NK-92 (cell line): ENCODE measurements around the gene NOB1.
"Not testable (repeated sequence)": the region's sequence is repeated elsewhere in the genome, so short reads cannot be mapped to it uniquely, and the experiment has no call there.

Experiments
- DNase-seq: peaks from one replicate; lab custom pipeline; 2025; ENCODE audit not compliant: unreplicated experiment; lab: John Stamatoyannopoulos, UW

The NOB1 gene

DNA sequence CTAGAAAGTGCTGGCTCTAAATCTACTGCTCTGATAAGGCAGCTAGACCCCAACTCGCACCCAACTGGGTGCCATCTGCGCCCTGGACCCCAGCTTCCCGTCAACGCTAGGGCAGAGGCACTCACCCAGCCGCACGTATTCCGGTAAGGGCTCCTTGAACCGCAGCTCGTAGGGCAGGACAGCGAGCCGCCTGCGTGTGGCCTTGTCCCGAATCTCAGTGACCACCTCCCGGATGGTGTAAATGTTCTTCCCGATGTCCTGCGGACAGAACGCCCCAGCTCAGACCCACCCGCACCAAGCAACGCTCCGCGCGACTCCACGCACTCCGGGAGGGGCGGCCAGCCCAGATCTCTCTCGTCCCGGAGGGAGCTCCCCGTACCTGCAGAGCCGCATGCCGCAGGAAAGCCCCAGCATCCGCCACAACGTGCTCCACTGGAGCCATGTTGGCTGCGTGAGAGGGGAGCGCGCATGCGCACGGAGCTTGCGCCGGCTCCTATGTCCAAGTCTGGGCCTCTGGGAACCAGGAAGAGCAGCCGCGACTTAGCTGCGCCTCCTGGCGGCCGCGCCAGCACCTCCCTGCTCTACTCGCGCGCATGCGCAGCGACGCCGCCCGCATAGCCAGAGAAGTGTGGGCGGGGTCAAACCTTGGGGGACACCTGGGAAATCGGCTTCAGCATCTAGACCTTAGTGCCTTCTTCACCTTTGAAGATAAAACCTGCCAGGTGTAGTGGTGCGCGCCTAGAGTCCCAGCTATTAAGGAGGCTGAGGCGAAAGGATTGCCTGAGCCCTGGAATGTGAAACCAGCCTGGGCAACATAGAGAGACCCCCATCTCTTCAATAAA, at the start of gene NOB1:
Gene NOB1 (minus strand): TSS at position 458 of the 842 bp plus-strand sequence. CDS start 16 bp downstream, at position 442.
- peak; percentile 79 for DNase-seq

DNA sequence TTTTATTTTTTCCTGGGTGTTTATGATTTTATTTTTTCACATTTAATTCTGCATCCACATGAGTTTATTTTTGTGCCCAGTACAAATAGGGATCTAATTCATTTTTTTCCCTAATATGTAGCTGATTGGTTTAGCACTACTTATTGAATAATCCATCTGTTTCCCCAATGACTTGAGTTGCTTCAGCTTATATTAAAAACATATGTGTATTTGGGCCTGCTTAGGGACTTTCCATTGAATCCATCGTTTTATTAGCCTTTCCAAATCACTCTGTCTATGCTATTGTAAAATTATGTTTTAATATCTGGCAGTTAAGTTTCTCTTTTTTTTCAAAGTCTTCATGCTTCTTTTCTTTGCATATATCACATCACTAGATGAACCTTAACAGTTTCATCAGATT, 49.6 kb upstream of the NOB1 start:
- no peak for DNase-seq

DNA sequence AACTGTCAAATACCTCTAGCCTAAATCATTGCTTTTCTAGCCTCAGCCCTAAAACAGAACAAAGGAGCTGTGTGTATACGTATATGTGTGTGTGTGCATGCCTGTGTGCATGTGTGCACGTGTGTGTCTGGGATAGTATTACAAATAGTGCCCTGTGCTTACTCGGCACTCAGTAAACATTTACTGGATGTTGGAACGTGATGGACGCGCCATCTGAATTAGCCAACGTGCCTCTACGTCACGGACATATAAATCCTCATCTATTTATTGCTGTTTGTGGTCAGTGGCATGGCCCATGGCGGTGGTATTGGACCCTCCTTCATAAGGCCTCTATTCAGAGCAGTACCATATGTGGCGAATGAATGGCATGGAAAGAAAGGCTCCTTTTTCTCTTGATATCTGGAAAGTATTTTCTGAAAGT, 44.9 kb upstream of the NOB1 start:
- no peak for DNase-seq

DNA sequence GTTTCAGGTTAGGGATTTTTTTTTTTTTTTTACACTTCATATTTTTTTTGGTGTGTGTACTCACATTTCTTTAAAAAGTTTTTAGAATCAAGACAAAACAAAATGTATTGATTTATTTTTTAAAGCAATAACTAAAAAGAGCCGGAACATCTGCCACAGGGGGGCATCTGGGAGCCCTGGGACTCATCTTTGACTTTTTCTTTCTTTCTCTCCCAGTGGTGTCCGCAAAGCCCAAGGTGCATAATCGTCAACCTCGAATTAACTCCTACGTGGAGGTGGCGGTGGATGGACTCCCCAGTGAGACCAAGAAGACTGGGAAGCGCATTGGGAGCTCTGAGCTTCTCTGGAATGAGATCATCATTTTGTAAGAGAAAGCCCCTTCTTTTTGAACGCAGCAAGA, 43.7 kb upstream of the NOB1 start:
- DNase-seq, result no peak

DNA sequence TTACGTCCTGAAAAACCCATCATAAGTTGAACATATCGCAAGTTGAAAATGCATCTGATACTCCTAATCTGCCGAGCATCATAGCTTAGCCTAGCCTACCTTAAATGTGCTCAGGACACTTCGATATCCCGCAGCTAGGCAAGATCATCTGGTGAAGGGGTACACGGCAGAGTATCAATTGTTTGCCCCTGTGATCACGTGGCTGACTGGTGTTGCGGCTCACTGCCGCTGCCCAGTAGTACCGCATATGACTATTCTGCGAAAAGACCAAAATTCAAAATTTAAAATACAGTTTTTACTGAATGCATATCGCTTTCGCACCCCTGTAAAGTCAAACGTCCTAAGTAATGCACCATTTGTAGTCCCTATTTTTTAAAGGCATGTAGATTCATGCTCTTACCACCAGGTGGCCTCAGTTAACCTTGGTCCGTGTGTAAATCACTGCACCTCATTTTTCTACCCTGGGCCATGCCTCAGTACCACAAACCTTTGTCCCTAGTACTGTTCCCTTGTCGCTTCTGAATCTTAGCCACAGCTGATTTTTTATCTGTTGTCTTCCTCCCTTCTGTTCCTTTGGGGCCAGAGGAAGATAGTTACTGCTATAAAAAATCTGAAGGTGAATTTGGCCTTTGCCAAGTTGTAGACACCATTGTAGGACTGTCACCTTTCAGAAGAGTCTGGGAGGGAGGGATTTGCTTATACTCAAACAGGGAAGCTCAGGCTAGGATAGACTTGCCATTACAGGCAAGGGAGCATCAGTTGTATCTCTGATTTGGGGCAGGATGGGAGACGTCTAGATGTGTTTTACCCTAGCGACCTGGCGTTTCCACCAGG, 41.8 kb upstream of the NOB1 start:
- no peak for DNase-seq

DNA sequence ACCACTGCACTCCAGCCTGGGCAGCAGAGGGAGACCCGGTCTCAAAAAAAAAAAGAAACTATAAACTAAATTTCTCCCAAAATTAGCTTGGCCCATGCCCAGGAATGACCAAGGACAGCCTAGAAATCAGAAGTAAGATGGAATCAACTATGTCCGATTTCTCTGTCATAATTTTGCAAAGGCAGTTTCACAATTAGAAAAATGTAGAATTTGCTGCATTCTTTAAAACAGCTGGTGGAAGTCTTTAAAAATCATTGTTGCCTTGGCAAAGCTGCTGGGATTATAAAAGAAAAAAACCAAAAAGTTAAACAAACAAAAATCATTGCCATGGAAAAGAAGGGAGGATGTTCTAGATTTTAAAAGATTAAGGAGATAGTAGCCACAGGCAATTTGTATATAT, 39.8 kb upstream of the NOB1 start:
- DNase-seq, result no peak

DNA sequence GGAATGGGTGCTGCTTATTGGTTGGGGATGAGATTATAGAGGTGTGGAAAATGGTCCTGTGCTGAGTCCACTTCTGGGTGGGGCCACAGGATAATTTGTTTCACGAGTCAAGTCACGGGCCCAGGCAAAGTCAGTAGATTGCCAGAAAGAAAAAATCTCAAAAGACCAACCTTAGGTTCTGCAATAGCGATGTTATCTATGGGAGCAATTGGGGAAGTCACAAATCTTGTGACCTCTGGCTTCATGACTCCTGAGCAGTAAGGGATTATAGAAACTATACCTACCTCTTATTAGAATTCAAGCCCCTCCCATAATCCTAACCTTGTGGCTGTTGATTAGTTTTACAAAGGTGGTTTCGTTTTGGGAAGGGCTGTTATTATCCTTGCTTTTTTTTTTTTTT, 38.8 kb upstream of the NOB1 start:
- DNase-seq, result no peak

DNA sequence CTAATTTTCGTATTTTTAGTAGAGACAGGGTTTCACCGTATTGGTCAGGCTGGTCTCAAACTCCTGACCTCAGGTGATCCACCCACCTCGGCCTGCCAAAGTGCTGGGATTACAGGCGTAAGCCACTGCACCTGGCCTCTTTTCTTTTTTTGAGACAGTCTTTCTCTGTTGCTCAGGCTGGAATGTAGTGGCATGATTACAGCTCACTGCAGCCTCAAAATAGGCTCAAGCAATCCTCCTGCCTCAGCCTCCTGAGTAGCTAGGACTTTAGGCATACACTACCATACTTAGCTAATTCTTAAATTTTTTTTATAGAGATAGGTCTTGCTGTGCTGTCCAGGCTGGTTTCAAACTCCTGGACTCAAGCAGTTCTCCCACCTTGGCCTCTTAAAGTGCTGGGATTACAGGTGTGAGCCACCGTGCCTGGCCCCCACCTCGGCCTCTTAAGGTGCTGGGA, 36.7 kb upstream of the NOB1 start:
- DNase-seq, result not testable (repeated sequence)

DNA sequence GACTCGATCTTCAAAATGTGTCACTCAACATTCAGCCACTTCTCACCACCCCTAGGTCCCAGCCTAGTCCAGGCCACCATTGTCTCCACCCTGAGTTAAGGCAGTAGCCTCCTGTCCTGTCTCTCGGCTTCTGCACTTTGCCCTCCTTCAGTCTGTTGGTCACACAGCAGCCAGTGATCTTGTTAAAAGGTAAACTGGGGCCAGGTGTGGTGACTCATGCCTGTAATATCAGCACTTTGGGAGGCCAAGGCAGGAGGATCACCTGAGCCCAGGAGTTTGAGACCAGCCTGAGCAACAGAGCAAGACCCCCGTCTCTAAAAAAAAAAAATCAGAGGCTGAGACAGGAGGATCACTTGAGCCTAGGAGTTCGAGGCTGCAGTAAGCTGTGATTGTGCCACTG, 33.2 kb upstream of the NOB1 start:
- DNase-seq, result no peak

DNA sequence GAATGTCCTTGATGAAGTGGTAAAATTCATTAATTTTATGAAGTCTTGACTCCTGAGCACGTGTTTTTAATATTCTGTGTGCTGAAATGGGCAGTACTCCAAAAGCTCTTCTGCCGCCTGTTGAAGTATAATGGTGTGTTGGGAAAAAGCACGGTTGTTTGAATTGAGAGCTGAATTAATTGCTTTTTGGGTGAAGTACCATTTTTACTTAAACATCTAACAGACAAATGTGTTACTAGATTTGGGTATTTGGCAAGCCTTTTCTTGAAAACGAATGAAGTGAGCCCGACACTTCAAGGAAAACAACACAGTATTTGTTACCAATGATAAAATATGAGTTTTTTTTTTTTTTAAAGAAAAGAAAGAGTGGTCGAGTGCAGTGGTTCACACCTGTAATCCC, 29.9 kb upstream of the NOB1 start:
- DNase-seq, result no peak

DNA sequence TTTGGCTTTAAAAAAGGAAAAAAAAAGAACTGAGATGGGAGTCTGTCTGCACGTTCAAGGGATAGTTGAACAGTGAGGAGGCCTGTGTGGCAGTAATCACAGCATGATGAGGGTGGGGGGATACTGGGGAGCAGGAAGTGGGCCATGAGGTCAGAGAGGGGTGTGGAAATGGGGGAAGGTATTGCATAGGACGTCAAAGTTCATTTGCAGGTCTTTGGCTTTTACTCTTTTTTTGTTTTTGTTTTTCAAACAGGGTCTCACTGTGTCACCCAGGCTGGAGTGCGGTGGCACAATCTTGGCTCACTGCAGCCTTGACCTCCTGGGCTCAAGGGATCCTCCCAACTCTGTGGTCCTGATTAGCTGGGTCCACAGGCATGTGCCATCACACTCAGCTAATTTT, 26.4 kb upstream of the NOB1 start:
- DNase-seq, result no peak

DNA sequence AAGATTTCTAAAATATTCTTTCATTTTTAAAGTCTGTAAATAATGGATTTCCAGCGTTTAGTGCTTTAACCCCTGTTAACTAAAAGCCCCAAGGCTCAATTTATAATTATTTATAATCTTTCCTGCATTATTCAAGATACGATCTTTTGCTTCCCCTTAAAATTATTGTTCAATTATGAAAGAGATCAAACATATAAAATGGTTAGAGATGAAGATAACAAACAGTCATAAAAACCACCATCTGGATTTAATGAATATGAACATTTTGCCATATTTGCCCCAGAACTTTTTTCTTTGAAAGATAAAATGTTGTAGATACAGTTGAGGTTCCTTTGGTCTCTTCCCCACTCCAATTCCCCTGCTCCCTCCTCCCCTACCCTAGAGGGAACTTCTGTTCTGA, 25.0 kb upstream of the NOB1 start:
- no peak for DNase-seq

DNA sequence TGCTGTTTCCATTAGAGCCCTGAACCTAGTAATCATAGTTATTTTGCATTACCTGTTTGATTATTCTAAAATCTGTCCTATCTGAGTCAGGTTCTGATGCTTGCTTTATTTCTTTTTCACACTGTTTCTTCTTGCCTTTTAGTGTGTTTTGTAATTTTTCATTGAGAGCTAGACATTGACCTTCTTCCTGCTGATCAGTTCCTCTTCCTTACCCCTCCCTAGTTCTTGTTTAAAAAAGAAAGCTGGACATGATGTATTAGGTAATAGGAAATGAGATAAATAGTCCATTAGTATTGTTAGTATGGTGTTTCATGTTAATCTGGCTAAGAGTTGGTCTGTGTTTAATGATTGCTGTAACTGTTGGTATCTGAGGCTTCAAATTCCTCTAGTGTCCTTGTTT, 20.8 kb upstream of the NOB1 start:
- DNase-seq, result no peak

DNA sequence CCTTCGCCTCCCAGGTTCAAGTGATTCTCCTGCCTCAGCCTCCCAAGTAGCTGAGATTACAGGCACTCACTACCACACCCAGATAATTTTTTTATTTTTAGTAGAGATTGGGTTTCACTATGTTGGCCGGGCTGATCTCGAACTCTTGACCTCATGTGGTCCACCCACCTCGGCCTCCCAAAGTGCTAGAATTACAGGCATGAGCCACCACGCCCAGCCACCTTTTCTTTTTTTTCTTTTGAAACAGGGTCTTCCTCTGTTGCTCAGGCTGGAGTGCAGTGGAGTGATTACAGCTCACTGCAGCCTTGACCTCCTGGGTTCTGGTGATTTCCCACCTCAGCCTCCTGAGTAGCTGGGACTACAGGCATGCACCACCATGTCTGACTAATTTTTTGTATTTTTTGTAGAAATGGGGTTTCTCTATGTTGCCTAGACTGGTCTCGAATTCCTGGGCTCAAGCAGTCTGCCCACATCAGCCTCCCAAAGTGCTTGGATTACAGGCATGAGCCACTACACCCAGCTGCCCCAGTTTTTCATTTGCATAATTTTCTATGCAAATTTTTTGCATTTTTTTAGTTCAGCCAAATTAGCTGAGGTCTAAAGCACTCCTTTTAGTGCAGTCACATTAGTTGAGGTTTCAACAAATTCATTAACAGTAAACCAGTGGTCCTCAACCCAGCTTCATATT, 18.7 kb upstream of the NOB1 start:
- no peak for DNase-seq

DNA sequence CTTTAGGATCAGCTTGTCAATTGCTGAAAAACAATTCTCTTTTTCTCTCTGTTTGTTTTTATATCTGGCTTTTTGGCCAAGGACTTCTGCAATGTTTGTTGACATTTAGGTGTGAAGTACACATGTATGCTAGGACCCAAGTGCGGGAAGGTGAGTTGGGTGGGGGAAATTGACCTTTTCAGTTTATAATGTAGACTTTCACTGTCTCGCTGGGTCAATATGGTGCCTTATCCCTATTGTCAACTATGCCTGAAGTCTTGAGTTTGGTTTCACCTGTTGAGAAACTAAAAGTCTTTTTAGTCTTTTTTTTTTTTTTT, 16.9 kb upstream of the NOB1 start:
- no peak for DNase-seq

DNA sequence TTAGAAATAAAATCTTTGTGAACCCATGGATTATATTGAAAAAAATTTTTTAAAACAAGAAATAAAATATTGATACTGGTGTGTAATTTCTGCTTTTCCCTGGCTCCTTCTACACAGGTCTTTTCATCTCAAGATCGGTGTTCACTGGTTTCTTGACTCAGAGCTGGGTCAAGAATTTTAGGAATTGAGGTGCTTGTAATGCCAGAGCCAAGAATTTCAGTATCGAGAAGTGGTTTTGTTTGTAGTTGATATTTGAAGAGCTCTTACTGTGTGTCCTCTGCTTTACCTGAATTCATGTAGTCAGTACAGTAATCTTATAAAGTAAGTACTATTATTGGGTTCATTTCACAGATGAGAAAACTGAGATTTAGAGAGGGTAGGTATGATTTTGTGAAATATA, 14.7 kb upstream of the NOB1 start:
- DNase-seq, result no peak

DNA sequence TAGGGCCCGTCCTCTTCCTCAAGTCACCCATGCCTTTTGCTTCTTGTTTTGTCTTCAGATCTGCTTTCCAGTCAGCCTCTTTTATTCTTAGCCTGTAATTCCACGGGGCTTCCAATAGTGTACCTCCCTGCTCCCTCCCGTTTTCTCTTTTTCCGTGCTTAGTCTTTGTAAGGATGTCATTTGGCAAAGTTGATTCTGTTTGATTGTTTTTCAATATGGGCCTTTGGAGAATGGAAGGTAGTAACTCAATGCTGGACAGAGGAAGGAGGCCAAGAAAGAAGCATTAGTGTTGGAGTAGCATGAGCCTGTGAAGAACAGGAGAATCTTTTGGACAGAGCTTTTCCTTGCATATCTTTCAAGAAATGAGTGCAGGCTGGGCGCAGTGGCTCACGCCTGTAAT, 13.9 kb upstream of the NOB1 start:
- no peak for DNase-seq

DNA sequence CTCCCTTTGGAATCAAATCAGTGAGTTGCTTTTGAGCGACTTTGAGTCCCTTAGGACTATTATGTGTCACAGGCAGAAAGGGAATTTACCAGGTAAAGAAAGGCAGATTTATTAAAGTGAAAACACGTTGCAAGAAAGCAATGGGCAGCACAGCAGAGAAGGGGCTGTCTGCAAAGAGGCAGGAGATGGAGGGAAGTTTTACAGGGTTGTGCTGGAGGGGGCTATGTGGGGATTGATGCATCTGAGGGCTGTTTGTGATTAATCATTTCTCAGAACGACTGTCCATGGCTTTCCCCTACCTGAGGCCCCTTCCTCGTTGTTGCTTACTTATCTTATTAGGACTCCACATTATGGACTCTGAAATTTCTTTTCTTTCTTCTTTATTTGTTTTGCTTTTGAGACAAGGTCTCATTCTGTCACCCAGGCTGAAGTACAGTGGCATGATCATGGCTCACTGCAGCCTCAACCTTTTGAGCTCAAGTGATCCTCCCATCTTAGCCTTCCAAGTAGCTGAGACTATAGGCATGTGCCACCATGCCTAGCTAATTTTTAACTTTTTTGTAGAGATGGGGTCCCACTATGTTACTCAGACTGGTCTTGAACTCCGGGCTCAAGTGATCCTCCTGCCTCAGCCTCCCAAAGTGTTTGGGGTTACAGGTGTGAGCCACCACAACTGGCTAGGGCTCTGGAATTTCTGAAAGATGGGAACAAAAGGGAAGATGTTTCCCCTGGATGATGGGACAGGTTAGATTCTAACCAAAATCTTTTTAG, 12.9 kb upstream of the NOB1 start:
- DNase-seq, result no peak

DNA sequence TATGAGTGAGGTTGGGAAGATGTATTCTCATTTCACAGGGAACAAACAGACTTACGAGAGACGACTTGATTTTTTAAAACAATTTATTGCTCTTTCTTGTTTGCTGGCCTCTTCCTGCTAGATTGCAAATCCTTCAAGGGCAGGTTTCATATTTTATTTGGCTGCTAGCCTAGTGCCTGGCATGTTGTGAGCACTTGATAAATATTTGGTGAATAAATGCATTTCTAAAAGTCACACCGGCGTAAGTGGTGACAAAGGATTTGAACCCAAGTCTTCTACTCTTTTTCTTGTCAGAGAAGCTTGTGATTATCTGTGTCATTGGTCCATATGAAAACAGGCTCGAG, 8.8 kb upstream of the NOB1 start:
- no peak for DNase-seq

DNA sequence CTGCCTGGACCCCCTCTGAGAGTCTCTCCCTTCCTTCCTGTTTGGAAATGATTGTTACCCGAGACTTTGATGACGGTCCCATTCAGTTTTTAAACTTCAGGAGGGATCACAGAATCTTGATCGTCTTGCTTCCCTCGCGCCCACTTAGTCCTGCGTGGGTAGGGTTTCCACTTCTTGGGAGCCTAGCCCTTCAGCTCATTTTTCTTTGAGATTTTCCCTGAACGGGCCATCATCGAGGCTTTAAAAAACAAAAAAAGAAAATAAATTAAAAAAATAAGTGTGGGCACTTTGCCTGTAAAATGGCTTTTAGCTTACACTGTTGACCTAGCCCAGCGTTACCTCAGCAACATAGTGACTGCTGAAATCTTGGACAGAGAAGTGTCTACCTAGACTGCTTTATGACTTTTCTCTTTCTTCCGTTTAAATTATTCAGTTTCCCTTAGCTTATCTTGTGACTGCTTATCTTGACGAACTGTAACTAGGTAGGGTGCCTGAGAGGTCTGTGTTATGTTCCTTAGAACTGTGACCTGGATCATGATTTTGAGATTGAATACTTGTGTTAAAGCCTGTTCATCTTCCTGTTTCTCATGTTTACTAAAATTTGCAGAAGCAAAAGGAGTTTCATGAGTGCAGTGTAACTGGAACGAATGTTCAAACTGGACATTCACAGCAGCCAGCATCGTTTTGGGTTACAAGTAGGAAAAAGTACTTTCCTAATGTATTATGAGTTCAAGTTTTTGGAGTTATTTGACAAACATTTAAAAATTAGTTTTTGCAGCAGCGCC, 8.3 kb upstream of the NOB1 start:
- DNase-seq, result no peak
